ENCODE results near the gene EXTL1. TPM values are rescaled to one million over a fixed set of nuclear protein-coding genes. Genes with fewer than 3 reads are reported as not detected.

Gene EXTL1
- polyA plus RNA-seq, 1 of the 3 experiments (the other 2 are of a cell fraction), result 0.58 TPM

- Histone ChIP-seq H3K4me3 (ENCODE audit: low read depth in 2 of 2, low read length in 1 of 2) (no peak overlapping the region), H3K79me2 (ENCODE audit: insufficient read depth) (no peaks in the 10 kb centered on the region), H3K27ac (ENCODE audit: low read depth in 2 of 2, low read length in 1 of 2) (no peak overlapping the region), H3K36me3 (replicated peaks in 1 of 2; ENCODE audit: control insufficient read depth in 1 of 2, insufficient read depth in 2 of 2, low read length in 1 of 2) (no peaks in the 10 kb centered on the region), H3F3A (replicated peaks; ENCODE audit: insufficient read depth) (no peaks in the 10 kb centered on the region), H2AFZ (ENCODE audit: low read depth) (no peak overlapping the region), H3K4me1 (ENCODE audit: control insufficient read depth in 1 of 2, insufficient read depth in 2 of 2, low read depth in 1 of 2, low read length in 1 of 2) (peaks cover 8 to 20% of the 10 kb centered on the region in 2 experiments; a peak in 2 of 4 replicates), H3K9ac (no peak overlapping the region), H3K9me3 (no peaks in the 10 kb centered on the region), H4K20me1 (ENCODE audit: insufficient read depth) (no peaks in the 10 kb centered on the region), H3K27me3 (ENCODE audit: insufficient read depth) (no peaks in the 10 kb centered on the region), H3K4me2 (no peak overlapping the region), H3K9me2 (no peaks in the 10 kb centered on the region)
- WGBS (ENCODE audit: low lambda C conversion rate), result 100% methylated on average over 2 of the region's 2 CpGs
- TF ChIP-seq REST (IDR thresholded peaks at IDR 0.05; ENCODE audit: low read depth, low read length) (no peak), ELF1 (IDR thresholded peaks at IDR 0.05) (no peak), MXI1 (IDR thresholded peaks at IDR 0.05; ENCODE audit: low read depth, low read length) (no peak), CTCF (IDR thresholded peaks at IDR 0.05) (no peak), TAF1 (IDR thresholded peaks at IDR 0.05; ENCODE audit: borderline replicate concordance, low read depth, low read length) (no peak), EP300 (IDR thresholded peaks at IDR 0.05; ENCODE audit: borderline replicate concordance in 1 of 2, low read depth in 1 of 2, low read length in 1 of 2) (no peak), USF1 (IDR thresholded peaks at IDR 0.05; ENCODE audit: borderline replicate concordance, low read depth) (no peak), GATA2 (CRISPR knock-in tag; IDR thresholded peaks at IDR 0.05) (no peak), NRF1 (IDR thresholded peaks at IDR 0.05; ENCODE audit: low read depth, low read length) (no peak), RAD21 (IDR thresholded peaks at IDR 0.05; ENCODE audit: low read length) (no peak), EZH2phosphoT487 (IDR thresholded peaks at IDR 0.05; ENCODE audit: borderline replicate concordance, low read depth) (no peak), CHD2 (IDR thresholded peaks at IDR 0.05; ENCODE audit: low read length, partially characterized antibody) (no peak), YY1 (IDR thresholded peaks at IDR 0.05; ENCODE audit: low read depth) (no peak), IRF3 (IDR thresholded peaks at IDR 0.05; ENCODE audit: low read depth, low read length) (no peak), RCOR1 (IDR thresholded peaks at IDR 0.05; ENCODE audit: low read length) (no peak)
- ChIA-PET POLR2A (no interaction called here), CTCF (no interaction called here)
- DNase-seq, result no peak
Observed at GRCh38 chr1:26015358-26015757, 6.2 kb upstream of the EXTL1 start.

Measured in SK-N-SH (cell line).